Trophoblast cell (in vitro differentiated cells and primary cell): ENCODE measurements around the gene NECTIN2. TPM values are rescaled to one million over a fixed set of nuclear protein-coding genes. Genes with fewer than 3 reads are reported as not detected.

ENCODE experiments used
- DNase-seq, 2 donors: peaks; one replicate each; pipeline ENCODE4 v3.0.0-alpha.2; 2016
- H2AFZ ChIP-seq: 2 replicates; pipeline ENCODE4 v1.6.1; 2013; ENCODE audit warnings: low read length, moderate library complexity, mild to moderate bottlenecking; ENCODE audit not compliant: insufficient read depth, poor library complexity
- H2AK5ac ChIP-seq: 2 replicates; pipeline ENCODE4 v1.6.1; 2013; ENCODE audit warnings: mild to moderate bottlenecking, low read length
- H2BK120ac ChIP-seq: 2 replicates; pipeline ENCODE4 v1.6.1; 2013; ENCODE audit warnings: low read length, mild to moderate bottlenecking, moderate library complexity; ENCODE audit not compliant: insufficient read depth, poor library complexity
- H2BK12ac ChIP-seq: 2 replicates; pipeline ENCODE4 v1.6.1; 2013; ENCODE audit warnings: mild to moderate bottlenecking, low read length, moderate library complexity
- H2BK5ac ChIP-seq: 2 replicates; pipeline ENCODE4 v1.6.1; 2013; ENCODE audit warnings: low read length, low read depth, moderate library complexity, mild to moderate bottlenecking; ENCODE audit not compliant: poor library complexity
- H3K14ac ChIP-seq: 2 replicates; pipeline ENCODE4 v1.6.1; 2013; ENCODE audit warnings: mild to moderate bottlenecking, low read length
- H3K18ac ChIP-seq: 2 replicates; pipeline ENCODE4 v1.6.1; 2013; ENCODE audit warnings: mild to moderate bottlenecking, low read length
- H3K23ac ChIP-seq: 2 replicates; pipeline ENCODE4 v1.6.1; 2013; ENCODE audit warnings: low read length
- H3K27ac ChIP-seq: 2 replicates; pipeline ENCODE4 v1.5.1; 2013; ENCODE audit warnings: low read depth, mild to moderate bottlenecking, inconsistent platforms, low read length, moderate library complexity
- H3K27me3 ChIP-seq: 2 replicates; pipeline ENCODE4 v1.6.1; 2013; ENCODE audit warnings: inconsistent platforms, mild to moderate bottlenecking, low read length, moderate library complexity; ENCODE audit not compliant: insufficient read depth
- H3K36me3 ChIP-seq, 2 experiments: 1 replicate in 1 of 2; 2 replicates in 1 of 2; pipeline ENCODE4 v1.6.1; 2013; ENCODE audit warnings: low read length in 2 of 2, mild to moderate bottlenecking in 2 of 2, moderate library complexity in 1 of 2; ENCODE audit not compliant: insufficient read depth in 2 of 2, control insufficient read depth in 1 of 2
- H3K4ac ChIP-seq: 2 replicates; pipeline ENCODE4 v1.6.1; 2013; ENCODE audit warnings: low read depth, mild to moderate bottlenecking, low read length, moderate library complexity
- H3K4me1 ChIP-seq, 2 experiments: 1 replicate in 1 of 2; 2 replicates in 1 of 2; pipeline ENCODE4 v1.6.1; 2013; ENCODE audit warnings: low read length in 2 of 2, mild to moderate bottlenecking in 2 of 2, moderate library complexity in 1 of 2; ENCODE audit not compliant: insufficient read depth in 2 of 2, control insufficient read depth in 1 of 2
- H3K4me2 ChIP-seq: 2 replicates; pipeline ENCODE4 v1.6.1; 2013; ENCODE audit warnings: inconsistent platforms, mild to moderate bottlenecking, low read length, moderate library complexity
- H3K4me3 ChIP-seq: 2 replicates; pipeline ENCODE4 v1.5.1; 2013; ENCODE audit warnings: mild to moderate bottlenecking, low read depth, low read length, inconsistent platforms
- H3K79me1 ChIP-seq: one replicate; pipeline ENCODE4 v1.6.1; 2013; ENCODE audit warnings: low read length
- H3K79me2 ChIP-seq: 2 replicates; pipeline ENCODE4 v1.6.1; 2013; ENCODE audit warnings: low read length, mild to moderate bottlenecking; ENCODE audit not compliant: control insufficient read depth, insufficient read depth, poor library complexity
- H3K9ac ChIP-seq: 2 replicates; pipeline ENCODE4 v1.6.1; 2013; ENCODE audit warnings: mild to moderate bottlenecking, low read length
- H3K9me3 ChIP-seq: 2 replicates; pipeline ENCODE4 v1.6.1; 2013; ENCODE audit warnings: low read depth, mild to moderate bottlenecking, control low read depth, inconsistent platforms, low read length; ENCODE audit not compliant: insufficient read depth
- H4K12ac ChIP-seq: 2 replicates; pipeline ENCODE4 v1.6.1; 2013; ENCODE audit warnings: low read depth, mild to moderate bottlenecking, low read length, moderate library complexity
- H4K8ac ChIP-seq: 2 replicates; pipeline ENCODE4 v1.6.1; 2013; ENCODE audit warnings: low read depth, mild to moderate bottlenecking, low read length, moderate library complexity
- H4K91ac ChIP-seq: one replicate; pipeline ENCODE4 v1.6.1; 2013; ENCODE audit warnings: low read depth, mild to moderate bottlenecking, low read length, moderate library complexity
- WGBS: extraction: QIAGEN DNeasy Blood & Tissue Kit; methylation state at CpG from one replicate; pipeline ENCODE4 v1.1.7; 2013; ENCODE audit warnings: missing lambda C conversion rate; ENCODE audit not compliant: insufficient read length, insufficient coverage; ENCODE audit errors: extremely low coverage; 5-methylcytosine and 5-hydroxymethylcytosine counted together
- polyA plus RNA-seq: library from polyadenylated mRNA; stranded (reverse); fragments of 200-250 nt; gene quantifications from 2 replicates; pipeline ENCODE4 v1.2.3, GENCODE V29; 2013

NECTIN2 gene
- polyA plus RNA-seq, result 281 and 282 TPM in 2 replicates

- H2BK12ac ChIP-seq, result peak within 1 kb of the TSS; percentile 85
- peak within 1 kb of the TSS; percentile 95 for H2AFZ ChIP-seq
- H3K4me3 ChIP-seq, result peak within 1 kb of the TSS; percentile 95
- H3K4me2 ChIP-seq, result peak within 1 kb of the TSS; percentile 83
- peak within 1 kb of the TSS; percentile 96 for H3K9ac ChIP-seq
- peak within 1 kb of the TSS; percentile 99 for H2BK5ac ChIP-seq
- no CpG with 5 or more reads among the region's 67 CpGs for WGBS
- peak within 1 kb of the TSS; percentile 97 for H2AK5ac ChIP-seq
- H3K23ac ChIP-seq, result no peak within 1 kb of the TSS
- H3K27me3 ChIP-seq, result no peaks in the 10 kb centered on the region
- peaks cover 22 to 27% of the 10 kb centered on the region in 2 experiments for H3K4me1 ChIP-seq
- H3K14ac ChIP-seq, result peak within 1 kb of the TSS; percentile 99
- peaks cover 44% of the 10 kb centered on the region for H3K79me2 ChIP-seq
- peak within 1 kb of the TSS; percentile 98 for H2BK120ac ChIP-seq
- H3K27ac ChIP-seq, result peak within 1 kb of the TSS; percentile 99
- H4K12ac ChIP-seq, result peak within 1 kb of the TSS; percentile 82
- peaks cover 40% of the 10 kb centered on the region for H3K79me1 ChIP-seq
- peak within 1 kb of the TSS; percentile 98 for H3K18ac ChIP-seq
- H3K4ac ChIP-seq, result peak within 1 kb of the TSS; percentile 100
- peak within 1 kb of the TSS; percentile 99 for H4K91ac ChIP-seq
- DNase-seq, result peak; percentile 98 to 99
- H3K9me3 ChIP-seq, result peaks cover 1% of the 10 kb centered on the region
- peak within 1 kb of the TSS; percentile 90 for H4K8ac ChIP-seq
- H3K36me3 ChIP-seq, result no peaks in the 10 kb centered on the region
These were observed at the start of gene NECTIN2 for GRCh38 chr19:44845612-44846454. TSS of gene NECTIN2 (plus strand) at chr19:44846297. CDS start at chr19:44846526, 229 bp downstream.

GRCh38 chr19:44796701-44797115 is 49.4 kb upstream of the NECTIN2 start:
- H3K23ac ChIP-seq, result no peak overlapping the region
- H3K4me1 ChIP-seq, result peaks cover 4 to 10% of the 10 kb centered on the region in 2 experiments
- no peak overlapping the region for H3K18ac ChIP-seq
- no peak overlapping the region for H3K4ac ChIP-seq
- DNase-seq, result no peak
- no peak overlapping the region for H2BK5ac ChIP-seq
- no peaks in the 10 kb centered on the region for H3K79me2 ChIP-seq
- H3K36me3 ChIP-seq, result no peaks in the 10 kb centered on the region
- H3K4me2 ChIP-seq, result peak overlapping the region; percentile 22
- H2AFZ ChIP-seq, result no peak overlapping the region
- H3K27ac ChIP-seq, result peak overlapping the region; percentile 29
- peak overlapping the region; percentile 38 for H4K91ac ChIP-seq
- peak overlapping the region; percentile 27 for H2BK120ac ChIP-seq
- H3K4me3 ChIP-seq, result no peak overlapping the region
- no peak overlapping the region for H4K12ac ChIP-seq
- H3K9me3 ChIP-seq, result no peaks in the 10 kb centered on the region
- WGBS, result no CpG with 5 or more reads among the region's 12 CpGs
- H3K79me1 ChIP-seq, result no peaks in the 10 kb centered on the region
- peak overlapping the region; percentile 82 for H4K8ac ChIP-seq
- no peaks in the 10 kb centered on the region for H3K27me3 ChIP-seq
- H2BK12ac ChIP-seq, result peak overlapping the region; percentile 68
- no peak overlapping the region for H2AK5ac ChIP-seq
- H3K14ac ChIP-seq, result no peak overlapping the region
- no peak overlapping the region for H3K9ac ChIP-seq

GRCh38 chr19:44799627-44800346 is 46.3 kb upstream of the NECTIN2 start:
- H3K4me3 ChIP-seq, result no peak overlapping the region
- H3K27me3 ChIP-seq, result no peaks in the 10 kb centered on the region
- no peak overlapping the region for H3K14ac ChIP-seq
- no peak for DNase-seq
- H4K8ac ChIP-seq, result no peak overlapping the region
- H3K4me2 ChIP-seq, result no peak overlapping the region
- H3K18ac ChIP-seq, result no peak overlapping the region
- peaks cover 4 to 5% of the 10 kb centered on the region in 2 experiments for H3K4me1 ChIP-seq
- no peak overlapping the region for H2AK5ac ChIP-seq
- WGBS, result no CpG with 5 or more reads among the region's 10 CpGs
- H4K91ac ChIP-seq, result no peak overlapping the region
- no peak overlapping the region for H3K9ac ChIP-seq
- H2AFZ ChIP-seq, result no peak overlapping the region
- no peaks in the 10 kb centered on the region for H3K79me2 ChIP-seq
- no peaks in the 10 kb centered on the region for H3K79me1 ChIP-seq
- H2BK120ac ChIP-seq, result no peak overlapping the region
- H4K12ac ChIP-seq, result no peak overlapping the region
- H3K9me3 ChIP-seq, result no peaks in the 10 kb centered on the region
- no peak overlapping the region for H3K23ac ChIP-seq
- no peak overlapping the region for H2BK5ac ChIP-seq
- H3K36me3 ChIP-seq, result no peaks in the 10 kb centered on the region
- no peak overlapping the region for H3K4ac ChIP-seq
- H3K27ac ChIP-seq, result no peak overlapping the region
- no peak overlapping the region for H2BK12ac ChIP-seq

GRCh38 chr19:44800461-44800860 is 45.6 kb upstream of the NECTIN2 start:
- H2BK12ac ChIP-seq, result no peak overlapping the region
- no peak overlapping the region for H4K8ac ChIP-seq
- peaks cover 4 to 5% of the 10 kb centered on the region in 2 experiments for H3K4me1 ChIP-seq
- no peak overlapping the region for H3K4ac ChIP-seq
- no peak overlapping the region for H2BK5ac ChIP-seq
- no peaks in the 10 kb centered on the region for H3K9me3 ChIP-seq
- H3K79me1 ChIP-seq, result no peaks in the 10 kb centered on the region
- H4K12ac ChIP-seq, result no peak overlapping the region
- H2AFZ ChIP-seq, result no peak overlapping the region
- no peak overlapping the region for H3K23ac ChIP-seq
- H3K36me3 ChIP-seq, result no peaks in the 10 kb centered on the region
- H3K4me2 ChIP-seq, result no peak overlapping the region
- WGBS, result no CpG with 5 or more reads among the region's 3 CpGs
- no peak overlapping the region for H4K91ac ChIP-seq
- no peaks in the 10 kb centered on the region for H3K27me3 ChIP-seq
- H3K9ac ChIP-seq, result peak overlapping the region; percentile 75
- H3K18ac ChIP-seq, result no peak overlapping the region
- no peak overlapping the region for H3K27ac ChIP-seq
- no peak overlapping the region for H3K4me3 ChIP-seq
- H2BK120ac ChIP-seq, result no peak overlapping the region
- H3K14ac ChIP-seq, result no peak overlapping the region
- H2AK5ac ChIP-seq, result no peak overlapping the region
- DNase-seq, result peak; percentile 73 to 81
- H3K79me2 ChIP-seq, result no peaks in the 10 kb centered on the region
